Measurements from ENCODE around the gene KLHL1.
"Not testable (repeated sequence)": the region's sequence is repeated elsewhere in the genome, so short reads cannot be mapped to it uniquely, and the experiment has no call there.

Gene KLHL1, protein sequence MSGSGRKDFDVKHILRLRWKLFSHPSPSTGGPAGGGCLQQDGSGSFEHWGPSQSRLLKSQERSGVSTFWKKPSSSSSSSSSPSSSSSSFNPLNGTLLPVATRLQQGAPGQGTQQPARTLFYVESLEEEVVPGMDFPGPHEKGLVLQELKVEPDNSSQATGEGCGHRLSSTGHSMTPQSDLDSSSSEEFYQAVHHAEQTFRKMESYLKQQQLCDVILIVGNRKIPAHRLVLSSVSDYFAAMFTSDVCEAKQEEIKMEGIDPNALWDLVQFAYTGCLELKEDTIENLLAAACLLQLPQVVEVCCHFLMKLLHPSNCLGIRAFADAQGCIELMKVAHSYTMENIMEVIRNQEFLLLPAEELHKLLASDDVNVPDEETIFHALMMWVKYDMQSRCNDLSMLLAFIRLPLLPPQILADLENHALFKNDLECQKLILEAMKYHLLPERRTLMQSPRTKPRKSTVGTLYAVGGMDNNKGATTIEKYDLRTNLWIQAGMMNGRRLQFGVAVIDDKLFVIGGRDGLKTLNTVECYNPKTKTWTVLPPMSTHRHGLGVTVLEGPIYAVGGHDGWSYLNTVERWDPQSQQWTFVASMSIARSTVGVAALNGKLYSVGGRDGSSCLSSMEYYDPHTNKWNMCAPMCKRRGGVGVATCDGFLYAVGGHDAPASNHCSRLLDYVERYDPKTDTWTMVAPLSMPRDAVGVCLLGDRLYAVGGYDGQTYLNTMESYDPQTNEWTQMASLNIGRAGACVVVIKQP

DNA sequence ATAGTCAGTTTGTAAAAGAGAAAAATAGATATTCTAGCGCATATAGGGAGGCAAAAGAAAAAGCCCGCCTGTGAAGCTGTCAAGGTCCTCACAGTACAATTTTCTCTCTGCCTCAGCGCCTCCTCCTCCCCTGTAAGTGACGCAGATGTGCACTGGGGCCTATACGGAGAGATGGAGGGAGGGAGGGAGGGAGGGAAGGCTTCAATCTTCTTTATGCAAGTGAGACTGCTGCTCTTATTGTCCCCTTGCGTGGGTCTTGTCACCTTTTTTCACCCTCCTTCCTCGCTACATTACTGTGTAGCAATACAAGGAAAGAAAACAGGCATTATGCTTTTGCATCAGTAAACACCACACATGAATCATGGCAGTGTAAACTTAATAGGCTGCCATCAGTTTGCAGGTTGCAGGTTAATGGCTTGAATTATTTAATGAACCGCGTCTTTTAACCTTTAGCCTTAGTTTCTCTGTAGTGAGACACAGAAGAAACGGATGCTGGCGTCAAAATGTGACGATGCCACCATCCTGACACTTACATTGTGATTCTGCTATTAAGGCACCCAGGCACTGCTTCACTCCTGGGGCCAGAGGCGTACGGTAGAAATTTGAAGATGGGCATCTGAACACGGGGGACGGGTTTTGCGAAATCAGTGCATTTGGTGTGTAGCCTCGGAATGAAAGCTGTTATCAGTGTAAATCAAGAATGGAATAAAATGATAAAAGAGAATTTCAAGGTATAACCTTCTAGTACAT is at the start of gene KLHL1:
Gene KLHL1, minus strand, starts transcription at position 97 of the 750 bp plus-strand sequence. CDS start 753 bp downstream, outside the sequence.
- no peak for DNase-seq (ENCODE audit: low read depth in 2 of 2)

DNA sequence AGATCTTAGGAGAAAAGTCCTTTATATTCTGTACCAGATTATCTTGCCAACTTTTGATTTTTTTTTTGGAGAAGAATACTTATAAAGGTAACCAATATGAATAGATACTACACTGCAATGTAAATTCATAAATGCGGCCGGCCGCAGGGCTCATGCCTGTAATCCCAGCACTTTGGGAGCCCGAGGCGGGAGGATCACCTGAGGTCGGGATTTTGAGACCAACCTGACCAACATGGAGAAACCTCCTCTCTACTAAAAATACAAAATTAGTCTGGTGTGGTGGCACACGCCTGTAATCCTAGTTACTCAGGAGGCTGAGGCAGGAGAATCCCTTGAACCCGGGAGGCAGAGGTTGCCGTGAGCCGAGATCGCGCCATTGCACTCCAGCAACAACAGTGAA is 34.4 kb upstream of the KLHL1 start:
- not testable (repeated sequence) for DNase-seq (ENCODE audit: low read depth in 2 of 2)

DNA sequence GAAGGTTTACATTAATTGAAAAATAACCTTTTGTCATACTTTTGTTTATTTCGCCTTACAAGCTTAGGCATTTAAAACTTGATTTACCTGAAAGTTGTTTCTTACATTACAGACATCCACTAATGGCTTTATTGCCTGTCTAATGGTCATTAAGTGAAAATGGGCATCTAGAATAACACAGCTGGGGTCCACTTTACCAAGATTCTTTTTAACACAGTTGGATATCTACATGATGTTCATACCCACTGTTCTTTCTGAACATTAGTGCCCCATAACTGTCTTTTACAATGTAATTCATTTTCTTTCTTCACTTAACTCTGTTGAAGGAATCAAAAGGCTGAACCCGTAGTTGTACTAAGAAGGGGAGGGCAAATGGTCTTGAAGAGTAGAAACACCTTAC is 19.8 kb upstream of the KLHL1 start:
- DNase-seq (ENCODE audit: low read depth in 2 of 2), result no peak

DNA sequence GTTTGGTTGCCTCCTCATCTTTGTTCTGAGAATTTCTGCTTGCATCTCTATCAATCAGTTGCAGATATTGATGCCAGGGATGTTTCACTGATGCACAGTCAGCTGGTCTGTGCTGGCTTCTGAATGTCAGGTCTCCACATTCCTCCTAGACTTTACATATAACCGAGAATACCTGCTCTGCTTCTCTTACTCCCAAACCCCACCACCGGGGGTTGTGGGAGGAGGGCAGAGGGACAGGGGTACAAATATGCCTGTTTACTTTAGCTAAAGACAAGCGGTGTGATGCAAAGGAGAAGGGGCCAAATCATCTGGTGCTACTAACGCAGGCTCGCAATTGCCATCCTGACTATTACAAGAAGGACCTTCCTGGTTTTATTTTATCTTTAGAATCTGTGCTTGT is 17.4 kb upstream of the KLHL1 start:
- DNase-seq (ENCODE audit: low read depth in 2 of 2), result no peak

DNA sequence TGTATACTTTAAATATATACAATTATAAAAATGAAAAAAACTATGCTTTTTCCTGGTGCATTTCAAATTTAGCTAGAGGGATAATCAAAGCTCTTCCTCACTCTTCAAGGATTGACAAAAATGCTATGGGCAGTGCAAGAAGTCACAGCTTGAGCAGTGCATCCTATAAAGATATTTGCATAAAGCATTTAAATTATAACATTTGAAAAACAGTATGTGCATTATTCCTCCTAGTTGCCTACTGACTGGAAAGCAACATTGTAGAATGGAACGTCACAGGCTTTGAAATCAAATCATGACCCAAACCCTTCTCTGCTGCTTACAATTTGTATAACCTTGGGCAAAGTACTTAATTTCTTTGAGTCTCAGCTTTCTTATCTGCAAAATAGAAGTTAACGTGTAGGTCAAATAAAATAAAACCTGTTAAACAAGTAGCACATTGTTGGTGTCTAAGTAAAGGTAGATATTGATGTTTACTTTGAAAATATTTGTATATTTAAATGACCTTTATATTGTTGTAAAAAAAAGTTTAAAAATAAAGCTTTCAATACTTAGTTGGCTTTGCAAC is 9.2 kb upstream of the KLHL1 start:
- DNase-seq (ENCODE audit: low read depth in 2 of 2), result no peak

DNA sequence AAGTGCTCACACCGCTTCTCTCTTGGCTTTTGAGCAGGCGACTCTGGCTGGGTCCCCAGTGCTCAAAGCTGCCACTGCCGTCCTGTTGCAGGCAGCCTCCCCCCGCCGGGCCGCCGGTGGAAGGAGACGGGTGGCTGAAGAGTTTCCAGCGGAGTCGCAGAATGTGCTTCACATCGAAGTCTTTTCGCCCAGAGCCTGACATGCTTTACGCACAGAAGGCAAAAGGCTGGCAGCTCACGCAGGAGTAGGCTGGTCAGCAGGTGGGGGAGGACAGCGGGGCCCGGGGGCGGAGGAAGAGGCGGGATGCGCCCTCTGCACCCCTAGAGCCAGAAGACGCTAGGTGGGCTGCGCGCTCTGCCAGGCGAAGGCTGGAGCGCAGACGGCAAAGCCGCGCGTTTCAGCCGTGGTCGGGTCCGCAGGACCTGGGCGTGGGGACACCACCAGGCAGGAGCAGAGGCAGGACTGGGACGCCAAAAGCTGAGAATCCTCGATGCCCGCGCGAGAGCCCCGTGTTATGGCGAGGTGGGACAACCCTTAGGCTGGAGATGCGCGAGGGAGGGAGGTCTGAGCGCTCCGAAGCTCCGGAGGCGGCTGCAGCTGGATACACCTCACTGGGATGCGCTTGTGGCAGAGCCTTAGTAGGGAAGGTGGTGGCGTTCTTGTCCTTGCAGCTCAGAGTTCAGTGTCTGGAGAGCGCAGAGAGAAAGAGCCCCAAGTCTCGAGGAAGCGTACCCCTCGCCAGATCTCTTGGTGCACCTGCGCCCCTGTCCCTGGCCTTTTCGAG is 562 bp downstream of the KLHL1 start, which contains the start of gene ATXN8OS:
Gene ATXN8OS, plus strand, starts transcription at position 329 of the 784 bp plus-strand sequence.
- no peak for DNase-seq (ENCODE audit: low read depth in 2 of 2)

DNA sequence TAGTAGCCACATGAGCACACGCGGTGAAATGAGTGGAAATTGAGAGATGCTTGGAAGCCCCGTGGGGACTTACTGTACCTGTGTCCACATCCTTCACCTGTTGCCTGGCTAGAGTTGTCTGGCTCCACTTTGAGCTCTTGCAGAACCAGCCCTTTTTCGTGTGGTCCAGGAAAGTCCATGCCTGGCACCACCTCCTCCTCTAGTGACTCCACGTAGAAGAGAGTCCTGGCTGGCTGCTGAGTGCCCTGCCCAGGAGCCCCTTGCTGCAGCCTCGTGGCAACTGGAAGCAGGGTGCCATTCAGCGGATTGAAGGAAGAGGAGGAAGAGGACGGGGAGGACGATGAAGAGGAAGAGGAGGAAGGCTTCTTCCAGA is 1.1 kb downstream of the KLHL1 start:
- DNase-seq (ENCODE audit: low read depth in 2 of 2), result no peak

DNA sequence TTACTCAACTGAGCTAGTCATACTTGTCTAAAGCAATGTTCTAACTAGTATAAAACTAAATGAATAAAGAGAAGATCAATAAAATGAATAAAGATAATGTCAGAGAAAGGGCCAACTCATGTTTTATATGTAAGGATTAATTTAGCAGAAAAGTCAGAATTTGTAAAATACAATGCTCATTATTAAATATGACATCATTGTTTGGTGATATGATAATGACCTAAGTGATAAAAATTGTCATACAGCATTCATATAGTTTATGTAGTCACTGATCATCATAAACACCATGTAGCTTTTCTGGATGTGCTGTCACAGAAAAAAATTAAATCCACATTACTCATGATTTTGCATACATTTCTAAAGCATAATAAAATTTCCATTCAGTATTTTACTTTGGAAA is 3.8 kb downstream of the KLHL1 start:
- DNase-seq (ENCODE audit: low read depth in 2 of 2), result no peak

DNA sequence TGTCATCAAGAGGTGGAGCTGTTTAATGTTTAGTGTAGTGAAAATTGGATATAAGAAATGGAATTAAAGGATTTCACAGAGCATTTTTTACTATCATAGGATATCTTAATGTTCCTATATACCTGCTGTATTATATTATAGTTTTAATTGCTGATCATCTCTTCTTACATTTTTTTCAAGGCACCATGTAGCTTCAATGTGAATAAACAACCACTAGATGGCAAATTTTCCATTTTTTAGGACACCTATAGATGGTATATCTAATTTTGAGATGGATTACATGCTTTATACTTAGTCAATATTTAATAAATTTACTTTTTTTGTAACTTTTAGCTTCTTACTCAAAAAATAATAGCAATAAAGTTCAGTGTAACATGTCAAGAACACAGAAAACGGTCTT is 9.6 kb downstream of the KLHL1 start:
- no peak for DNase-seq (ENCODE audit: low read depth in 2 of 2)

DNA sequence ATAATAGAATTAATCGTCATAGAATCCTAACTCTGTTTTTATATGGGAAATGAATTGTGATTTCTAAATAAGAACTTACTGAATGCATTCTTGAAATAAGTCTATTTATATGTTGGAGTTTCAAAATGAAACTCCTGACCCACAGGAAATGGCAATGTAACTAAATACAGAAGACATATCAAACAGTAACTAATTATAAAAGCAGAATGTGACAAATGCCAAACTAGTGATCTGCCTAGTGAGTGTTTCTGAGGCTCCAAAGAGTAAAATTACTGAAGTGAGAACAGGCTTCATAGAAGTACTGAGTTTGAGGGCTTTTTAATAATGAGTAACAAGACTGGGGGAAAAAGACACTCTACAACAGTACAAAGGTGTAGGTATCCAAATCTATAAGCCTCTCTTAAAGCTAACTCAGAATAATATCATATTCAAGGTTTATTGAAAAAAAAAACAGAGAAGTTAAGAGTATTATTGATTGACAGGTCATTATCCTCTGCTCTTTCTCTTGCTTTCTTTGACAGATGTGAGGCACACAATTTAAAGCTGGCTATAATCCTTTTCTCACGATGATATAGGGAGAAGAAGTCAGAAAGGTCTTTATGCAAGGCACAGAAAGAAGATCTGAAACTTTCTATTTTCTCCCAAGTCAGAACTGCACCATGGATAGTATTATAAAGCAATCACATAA is 18.1 kb downstream of the KLHL1 start:
- no peak for DNase-seq (ENCODE audit: low read depth in 2 of 2)

DNA sequence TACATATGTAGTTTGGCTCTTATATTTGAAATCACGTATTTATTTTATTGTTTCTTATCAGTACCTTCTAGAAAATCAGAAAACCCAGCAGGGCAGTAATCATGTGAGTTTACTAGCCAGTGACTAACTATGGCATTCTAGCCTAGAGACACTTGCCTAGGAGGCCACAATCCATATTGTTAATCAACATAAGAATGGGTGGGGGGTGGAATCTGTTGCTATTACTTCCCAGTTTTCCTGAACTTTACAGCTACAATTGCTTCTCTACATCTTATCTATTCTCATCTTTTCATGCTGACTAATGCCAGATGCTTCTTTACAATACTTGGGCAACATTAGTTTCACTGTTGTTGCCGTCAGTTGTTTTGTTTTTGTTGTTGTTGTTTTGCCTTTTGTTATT is 19.3 kb downstream of the KLHL1 start:
- no peak for DNase-seq (ENCODE audit: low read depth in 2 of 2)

DNA sequence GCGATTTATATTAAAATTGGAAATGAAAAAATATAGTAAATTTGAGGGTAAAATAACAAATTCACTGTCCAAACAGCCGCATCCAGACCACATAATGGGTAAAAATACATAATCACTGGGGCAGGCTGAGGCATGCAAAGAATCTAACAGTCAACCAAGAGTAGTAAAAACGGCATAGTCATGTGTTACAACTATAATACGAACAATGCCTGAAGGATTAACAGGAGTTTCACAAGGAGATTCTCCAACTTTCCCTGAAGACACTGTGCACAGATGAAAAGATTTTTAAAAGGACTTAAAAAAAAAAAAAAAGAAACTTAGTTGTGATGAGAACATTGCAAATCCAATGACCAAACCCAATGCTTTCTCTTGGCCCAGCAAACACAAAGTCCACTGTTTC is 21.0 kb downstream of the KLHL1 start:
- DNase-seq (ENCODE audit: low read depth in 2 of 2), result no peak

DNA sequence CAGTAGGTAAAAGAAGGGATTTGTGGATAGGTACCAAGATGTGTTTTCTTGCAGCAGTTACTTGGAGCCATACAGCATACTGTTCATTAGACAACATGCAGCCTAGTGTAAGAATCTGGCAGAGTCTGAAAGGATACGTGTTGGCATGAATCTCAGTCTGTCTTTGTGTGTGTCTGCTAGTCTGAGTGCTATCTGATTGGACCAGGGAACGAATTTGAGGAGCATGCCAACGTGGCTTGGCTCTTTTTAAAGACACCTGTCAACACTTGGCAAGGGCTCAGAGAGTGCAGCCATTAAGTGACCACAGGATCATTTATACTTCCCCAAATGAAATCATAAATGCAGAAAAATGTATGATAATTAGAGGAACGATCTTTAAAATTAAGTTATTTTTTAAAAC is 28.2 kb downstream of the KLHL1 start:
- DNase-seq (ENCODE audit: low read depth in 2 of 2), result no peak

DNA sequence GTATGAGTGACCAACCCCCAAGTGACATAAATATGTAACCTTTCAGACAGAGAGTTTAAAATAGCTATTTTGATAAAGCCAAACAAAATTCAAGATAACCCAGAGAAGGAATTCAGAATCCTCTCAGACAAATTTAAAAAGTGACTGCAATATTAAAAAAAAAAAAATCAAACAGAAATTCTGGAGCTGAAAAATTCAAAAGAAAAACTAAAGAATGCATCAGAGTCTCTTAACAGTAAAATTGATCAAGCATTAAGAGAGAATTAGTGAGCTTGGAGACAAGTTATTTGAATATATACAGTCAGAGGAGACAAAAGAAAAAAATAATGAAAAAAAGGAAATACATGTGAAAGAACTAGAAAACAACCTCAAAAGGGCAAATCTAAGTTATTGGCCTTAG is 53.7 kb downstream of the KLHL1 start:
- DNase-seq (ENCODE audit: low read depth in 2 of 2), result no peak

DNA sequence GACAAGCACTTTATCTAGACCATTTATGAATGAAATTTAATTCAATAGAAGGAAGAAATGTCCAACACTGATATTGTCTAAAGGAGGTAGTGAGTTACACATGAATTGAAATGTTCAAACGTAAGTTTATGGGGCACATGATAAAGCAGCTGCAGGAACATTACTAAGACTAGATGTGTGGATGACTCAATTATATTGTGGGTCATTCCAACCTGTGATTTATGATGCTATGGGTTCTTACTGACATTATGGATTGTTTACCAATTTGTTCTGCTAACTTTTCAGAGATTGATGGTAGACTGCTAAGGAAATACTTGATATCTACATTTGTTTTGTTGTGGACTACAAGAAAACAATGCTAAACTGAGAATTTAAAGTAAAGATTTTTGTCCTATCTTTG is 56.7 kb downstream of the KLHL1 start:
- no peak for DNase-seq (ENCODE audit: low read depth in 2 of 2)

DNA sequence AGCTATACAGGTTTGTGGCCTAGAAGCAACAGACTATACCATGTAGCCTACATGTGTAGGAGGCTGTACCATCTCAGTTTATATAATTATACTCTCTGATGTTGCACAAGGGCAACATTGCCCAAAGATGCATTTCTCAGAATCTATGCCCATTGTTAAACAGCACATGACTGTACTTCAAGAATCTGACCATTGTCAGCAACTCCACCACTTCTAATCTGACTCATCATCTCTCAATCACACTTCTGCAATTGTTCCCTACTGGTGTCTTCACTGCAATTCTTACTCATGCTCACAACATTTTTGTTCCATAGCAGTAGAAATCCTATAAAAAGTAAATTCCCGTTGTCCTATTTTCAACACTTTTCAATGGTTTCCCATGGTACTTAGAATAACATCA is 64.6 kb downstream of the KLHL1 start:
- DNase-seq (ENCODE audit: low read depth in 2 of 2), result no peak

DNA sequence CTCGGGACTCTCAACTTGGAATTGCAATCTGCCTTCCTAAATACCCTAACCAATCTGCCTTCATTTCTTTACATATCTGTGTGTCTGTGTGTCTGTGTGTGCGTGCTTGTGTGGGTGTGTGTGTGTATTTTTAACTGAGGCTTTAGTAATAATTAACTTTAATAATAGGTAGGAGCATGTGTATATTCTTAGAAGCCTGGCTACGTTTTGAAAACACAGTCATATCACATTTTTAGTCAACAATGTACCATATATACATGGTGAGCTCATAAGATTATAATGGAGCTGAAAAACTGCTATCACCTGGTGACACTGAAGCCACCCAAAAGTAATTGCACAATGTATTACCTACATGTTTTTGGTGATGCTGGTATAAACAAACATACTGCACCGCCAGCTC is 66.1 kb downstream of the KLHL1 start:
- DNase-seq (ENCODE audit: low read depth in 2 of 2), result no peak

DNA sequence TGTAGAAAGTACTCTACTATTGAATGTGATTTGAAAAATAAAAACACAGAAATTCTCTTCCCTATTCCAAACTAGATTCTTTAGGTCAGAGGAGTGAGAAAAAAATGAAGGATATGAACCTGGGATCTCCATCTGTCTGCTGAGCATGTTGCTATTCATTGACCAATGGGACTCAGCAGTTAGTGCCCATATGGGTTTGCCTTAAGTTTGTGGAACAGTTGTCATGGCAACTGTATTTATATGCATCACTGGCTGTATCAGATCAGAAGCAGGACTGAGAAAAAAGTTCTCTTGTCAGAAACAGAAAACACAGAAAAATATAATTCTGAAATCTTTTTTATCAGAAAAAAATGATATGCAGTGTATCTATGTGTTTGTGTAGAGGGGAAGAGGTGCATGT is 74.0 kb downstream of the KLHL1 start:
- DNase-seq (ENCODE audit: low read depth in 2 of 2), result no peak

DNA sequence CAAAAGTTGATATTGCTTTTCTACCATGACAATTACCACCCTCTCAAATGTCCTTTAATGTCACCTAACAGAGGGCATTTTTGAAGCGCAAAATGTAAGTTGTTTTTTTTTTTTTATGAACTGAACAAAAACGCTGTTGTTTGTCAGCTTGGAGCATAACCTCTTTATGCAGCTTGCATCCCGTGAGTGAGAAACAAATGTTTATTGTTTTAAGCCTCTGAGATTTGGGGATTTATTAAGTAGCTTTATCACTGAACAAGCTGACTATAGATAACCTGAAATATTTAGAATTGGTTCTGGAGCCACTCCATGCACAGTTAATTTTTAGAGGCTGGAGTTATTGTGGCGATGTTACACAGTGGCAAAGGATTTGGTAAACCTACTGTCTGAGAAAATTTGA is 80.7 kb downstream of the KLHL1 start:
- no peak for DNase-seq (ENCODE audit: low read depth in 2 of 2)

DNA sequence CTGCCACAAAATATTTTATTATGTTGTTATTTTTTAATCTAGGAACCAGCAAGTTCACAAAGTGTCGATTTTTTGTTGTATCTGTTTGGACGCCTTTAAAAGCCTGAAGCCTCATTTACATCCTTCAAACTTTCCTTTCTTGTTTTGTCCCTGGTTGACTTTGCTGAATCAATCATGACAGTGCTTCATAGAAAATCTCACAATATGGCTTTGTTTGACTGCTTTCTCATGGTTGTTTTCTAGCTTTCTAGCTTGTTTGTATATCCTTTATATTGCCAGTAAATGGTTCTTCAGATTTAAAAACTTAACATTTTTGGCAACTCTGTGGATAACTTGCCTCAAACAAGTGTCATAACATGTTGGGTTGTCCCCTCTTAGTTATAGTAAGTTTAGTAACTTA is 84.7 kb downstream of the KLHL1 start:
- DNase-seq (ENCODE audit: low read depth in 2 of 2), result no peak

DNA sequence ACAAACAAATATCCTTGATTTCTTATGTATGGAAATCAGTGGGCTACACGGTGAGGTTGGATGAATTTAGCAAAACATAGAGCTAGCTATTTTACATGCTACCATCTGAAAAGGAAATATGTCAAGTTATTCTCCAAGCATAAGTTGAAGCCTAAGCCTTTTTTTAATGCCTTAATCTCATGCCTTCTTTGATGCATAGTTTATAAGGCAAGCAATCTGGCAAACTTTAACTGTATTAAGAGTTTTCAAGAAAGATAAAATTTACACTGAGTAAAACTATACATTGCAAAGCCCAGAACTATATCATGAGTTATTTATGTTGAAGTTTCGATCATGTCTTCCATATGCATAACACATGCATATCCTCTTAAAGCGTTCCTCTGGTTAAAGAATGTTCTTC is 85.6 kb downstream of the KLHL1 start:
- no peak for DNase-seq (ENCODE audit: low read depth in 2 of 2)
